SH-SY5Y (cell line): ENCODE measurements around the gene ATP8A1.

Source experiments
- GATA2 ChIP-seq: IDR thresholded peaks from 2 replicates; pipeline ENCODE4 v1.6.1; 2011; ENCODE audit warnings: mild to moderate bottlenecking, low read depth, low read length
- GATA3 ChIP-seq: IDR thresholded peaks from 2 replicates; pipeline ENCODE4 v1.6.1; 2011; ENCODE audit warnings: low read depth, mild to moderate bottlenecking, low read length, moderate library complexity

Gene ATP8A1

GRCh38 chr4:42655921-42656678 is 805 bp downstream of the ATP8A1 start:
- TF ChIP-seq GATA2 (no peak), GATA3 (no peak)

DNA sequence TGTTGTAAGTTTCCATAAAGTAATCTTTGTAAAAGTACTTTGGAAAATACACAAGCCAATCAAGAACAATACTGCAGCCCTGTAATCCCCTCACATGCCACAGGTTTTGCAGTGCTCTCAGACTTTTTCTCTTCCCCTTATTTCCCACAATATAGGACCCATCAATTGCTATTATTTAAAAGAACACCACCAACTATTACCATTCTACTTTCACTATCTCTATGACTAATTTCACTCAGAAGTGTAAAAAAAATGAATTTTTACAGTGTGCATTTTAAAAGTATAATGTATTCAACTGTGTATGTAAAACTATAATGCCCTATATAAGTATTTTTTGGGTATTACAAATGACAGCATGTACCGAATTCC is 1.7 kb downstream of the ATP8A1 start:
- TF ChIP-seq GATA3 = no peak
- TF ChIP-seq GATA2 = no peak

GRCh38 chr4:42654631-42655268 is 2.2 kb downstream of the ATP8A1 start:
- no peak for TF ChIP-seq GATA2
- TF ChIP-seq GATA3 = no peak

DNA sequence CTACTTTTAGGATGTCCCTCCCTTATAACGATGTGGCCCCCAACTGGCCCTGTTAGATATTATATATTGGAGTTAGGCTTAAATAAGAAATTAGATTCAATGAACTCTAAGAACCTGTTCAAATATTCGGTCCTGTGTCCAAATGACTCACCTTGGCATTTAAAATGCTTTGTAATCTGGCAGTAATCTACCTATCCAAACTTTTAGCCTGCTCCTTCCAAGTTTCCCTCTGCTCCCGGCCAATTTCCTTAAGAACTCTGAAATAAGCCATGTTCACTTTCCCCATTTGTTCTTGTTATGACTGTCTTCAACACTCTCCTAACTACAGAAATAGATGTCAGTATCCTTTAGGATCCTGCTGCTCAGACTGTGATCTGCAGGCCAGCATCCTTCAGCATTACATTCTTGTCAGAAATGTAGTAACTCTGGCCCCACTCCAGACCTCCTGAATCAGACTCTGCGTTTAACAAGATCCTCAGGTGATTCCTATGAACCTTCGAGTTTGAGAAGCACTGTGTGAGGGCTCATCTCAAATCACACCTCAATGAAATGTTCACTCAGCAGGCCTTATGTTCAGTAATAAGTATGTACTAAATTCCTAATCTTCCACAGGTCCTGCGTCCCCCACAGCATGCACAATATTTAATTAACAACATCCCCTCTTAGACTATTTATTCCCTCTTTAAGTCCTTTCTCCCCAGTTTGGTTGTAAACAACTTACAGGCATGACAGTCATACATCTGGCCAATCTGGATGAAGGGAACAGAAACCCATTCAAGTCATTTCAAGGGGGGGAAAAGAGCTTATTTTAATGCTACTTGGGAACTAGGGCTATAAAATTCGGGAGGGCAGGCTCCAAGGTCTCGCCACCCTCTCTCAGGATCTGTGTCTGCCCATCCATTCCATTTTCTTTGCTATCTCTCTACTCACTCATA is 3.0 kb downstream of the ATP8A1 start:
- no peak for TF ChIP-seq GATA3
- no peak for TF ChIP-seq GATA2

GRCh38 chr4:42649870-42650269 is 7.0 kb downstream of the ATP8A1 start:
- TF ChIP-seq GATA2 (no peak), GATA3 (no peak)

GRCh38 chr4:42646999-42647541 is 9.8 kb downstream of the ATP8A1 start:
- TF ChIP-seq GATA3 (no peak), GATA2 (no peak)

DNA sequence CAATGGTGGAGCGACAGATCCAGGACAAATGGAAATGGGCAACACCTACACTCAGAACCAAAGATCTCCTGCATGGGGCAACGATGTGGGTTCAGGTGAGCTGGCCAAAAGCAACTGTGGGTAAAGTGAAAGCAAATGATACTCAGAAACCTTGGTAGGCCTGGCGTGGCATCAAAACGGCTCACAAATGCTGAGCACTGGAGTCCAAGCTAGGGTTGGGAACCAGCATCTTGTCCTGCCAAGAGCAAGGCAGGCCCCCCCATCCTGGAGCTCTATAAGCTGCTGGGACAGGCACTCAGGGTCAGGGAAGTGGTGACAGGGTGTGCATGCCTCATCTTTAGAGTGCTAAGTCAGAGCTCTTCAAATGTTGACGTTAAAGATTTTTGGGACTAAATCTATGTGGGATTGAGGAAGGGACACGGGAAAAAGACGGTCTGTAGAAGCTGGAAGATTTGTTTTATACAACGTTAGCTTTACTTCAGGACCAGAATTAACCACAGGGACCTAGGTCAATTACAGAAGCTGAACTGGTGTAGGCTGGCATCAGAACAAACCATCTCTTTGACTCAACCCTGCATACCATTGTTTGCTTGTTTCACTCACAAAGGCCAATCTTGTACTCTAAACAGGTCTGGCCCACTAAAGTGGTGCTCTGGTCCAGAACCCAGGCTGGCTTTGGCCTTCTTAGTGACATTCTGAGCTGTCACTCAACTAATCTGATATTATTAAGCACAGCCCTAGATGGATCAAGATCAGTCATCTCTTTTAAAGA is 10.7 kb downstream of the ATP8A1 start:
- TF ChIP-seq GATA2 = no peak
- no peak for TF ChIP-seq GATA3

- TF ChIP-seq GATA2 (no peak), GATA3 (no peak)
These were observed 12.0 kb downstream of the ATP8A1 start for GRCh38 chr4:42644897-42645296.

DNA sequence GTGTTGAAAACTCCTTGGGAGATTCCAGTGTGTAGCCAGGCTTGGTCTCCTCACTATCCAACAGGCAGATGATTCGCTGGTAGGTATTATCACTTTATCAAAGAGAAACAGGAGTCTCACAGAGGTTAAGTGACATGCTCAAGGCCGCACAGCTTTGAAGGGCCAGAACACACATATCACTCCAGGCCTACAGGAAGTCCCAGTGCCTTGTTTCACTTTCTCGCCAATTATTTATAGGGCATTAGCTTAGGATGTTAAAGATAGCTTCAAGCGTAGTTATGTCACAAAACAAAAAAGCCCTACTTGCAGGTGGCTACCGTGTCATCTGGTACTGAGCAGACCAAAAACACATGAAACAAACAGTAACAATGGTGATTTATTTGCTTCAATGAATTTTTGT is 13.2 kb downstream of the ATP8A1 start:
- no peak for TF ChIP-seq GATA3
- TF ChIP-seq GATA2 = no peak

DNA sequence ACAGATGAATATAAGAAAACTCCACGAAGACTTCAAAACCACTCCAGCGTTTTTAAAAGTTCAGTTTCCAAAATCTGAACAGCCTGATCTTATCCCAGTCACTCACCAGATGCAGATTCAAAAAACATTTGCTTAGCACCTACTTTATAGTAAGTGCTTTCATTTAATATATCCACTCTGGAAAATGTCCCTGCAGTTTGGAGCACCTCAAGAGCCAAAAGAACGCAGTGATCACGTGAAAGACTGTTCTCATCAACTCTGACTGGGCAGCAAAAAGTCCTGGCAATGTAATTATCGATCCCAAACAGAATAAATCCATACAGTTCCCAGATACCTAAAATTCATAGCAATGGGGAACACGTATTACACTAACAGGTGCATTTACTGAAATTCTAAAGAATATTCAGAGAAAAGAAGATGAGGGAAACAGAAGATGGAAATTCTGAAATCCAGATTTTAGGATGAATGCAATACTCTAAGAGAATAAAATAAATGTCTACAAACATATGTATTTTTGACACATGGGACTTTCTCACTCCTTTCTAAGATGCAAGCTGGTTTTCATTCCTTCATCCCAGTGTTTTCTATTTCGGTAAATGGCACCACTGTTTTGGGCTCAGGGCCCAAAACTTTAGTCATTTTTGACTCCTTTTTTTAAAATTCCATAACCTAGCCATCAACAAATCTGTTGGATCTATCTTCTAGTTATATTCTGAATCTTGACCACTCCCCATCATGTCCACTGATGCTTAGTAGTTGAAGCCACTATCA is 13.9 kb downstream of the ATP8A1 start:
- TF ChIP-seq GATA2 (no peak), GATA3 (no peak)

DNA sequence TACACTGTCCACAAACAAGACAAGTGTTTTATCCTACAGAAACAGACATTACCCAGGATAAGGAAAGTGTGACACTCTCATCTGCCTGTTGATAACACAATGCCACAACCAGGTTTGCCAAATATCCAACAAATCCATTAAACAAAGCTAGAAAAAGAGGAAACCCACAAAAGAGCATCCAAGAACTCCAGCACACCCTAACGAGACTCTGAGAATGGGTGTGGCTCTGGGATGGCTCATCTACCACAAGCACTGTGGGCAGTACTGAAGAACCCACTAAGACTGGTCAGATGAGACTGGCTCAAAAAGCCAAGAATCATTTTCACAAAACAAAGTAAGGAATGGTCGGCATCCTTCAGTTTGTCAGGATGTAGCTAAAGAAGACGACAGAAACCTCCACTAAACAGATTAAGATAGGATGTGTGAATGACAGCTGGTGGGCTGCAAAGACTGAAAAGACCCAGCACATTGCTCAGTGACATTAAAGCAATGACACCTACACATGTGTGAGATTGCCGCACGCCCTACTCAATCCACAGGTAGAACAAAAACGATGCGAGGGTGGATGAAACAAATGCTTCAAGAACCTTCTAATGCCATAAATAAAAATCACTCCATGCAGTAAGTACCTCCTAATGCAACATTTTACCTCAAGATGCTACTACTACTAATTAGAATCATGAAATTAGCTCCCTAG is 14.7 kb downstream of the ATP8A1 start:
- no peak for TF ChIP-seq GATA3
- TF ChIP-seq GATA2 = no peak

- TF ChIP-seq GATA2 = no peak
- TF ChIP-seq GATA3 = no peak
These were observed 15.2 kb downstream of the ATP8A1 start for GRCh38 chr4:42641656-42642055.
